Neuron (in vitro differentiated cells): ENCODE data around the gene MRPS26.
"Not testable (repeated sequence)": the region's sequence is repeated elsewhere in the genome, so short reads cannot be mapped to it uniquely, and the experiment has no call there.

Source experiments
- H2AFZ ChIP-seq: one replicate; pipeline ENCODE4 v1.6.1; 2013; ENCODE audit warnings: low read depth, mild to moderate bottlenecking, inconsistent platforms, low read length, moderate library complexity
- H3K27me3 ChIP-seq: one replicate; pipeline ENCODE4 v1.6.1; 2013; ENCODE audit warnings: low read length; ENCODE audit not compliant: insufficient read depth
- H3K36me3 ChIP-seq: one replicate; pipeline ENCODE4 v1.6.1; 2013; ENCODE audit warnings: low read length; ENCODE audit not compliant: insufficient read depth
- H3K4me1 ChIP-seq: one replicate; pipeline ENCODE4 v1.6.1; 2013; ENCODE audit warnings: low read length; ENCODE audit not compliant: insufficient read depth
- H3K4me3 ChIP-seq: 2 replicates; pipeline ENCODE4 v1.5.1; 2013; ENCODE audit warnings: mild to moderate bottlenecking, low read length, moderate library complexity
- H3K9me3 ChIP-seq: one replicate; pipeline ENCODE4 v1.6.1; 2013; ENCODE audit warnings: low read length

Gene MRPS26

GRCh38 chr20:3045042-3045815, 623 bp upstream of the MRPS26 start:
- H3K9me3 ChIP-seq = no peaks in the 10 kb centered on the region
- H3K36me3 ChIP-seq = peaks cover 41% of the 10 kb centered on the region
- H3K4me1 ChIP-seq = peaks cover 11% of the 10 kb centered on the region
- H2AFZ ChIP-seq = peak overlapping the region; percentile 77
- no peaks in the 10 kb centered on the region for H3K27me3 ChIP-seq
- peak overlapping the region; percentile 96 for H3K4me3 ChIP-seq

GRCh38 chr20:3046677-3047462, 1.0 kb downstream of the MRPS26 start:
- Histone ChIP-seq H3K9me3 (no peaks in the 10 kb centered on the region), H3K4me1 (peaks cover 11% of the 10 kb centered on the region), H3K27me3 (no peaks in the 10 kb centered on the region), H3K4me3 (peak overlapping the region; percentile 96), H2AFZ (peak overlapping the region; percentile 77), H3K36me3 (peaks cover 32% of the 10 kb centered on the region)

DNA sequence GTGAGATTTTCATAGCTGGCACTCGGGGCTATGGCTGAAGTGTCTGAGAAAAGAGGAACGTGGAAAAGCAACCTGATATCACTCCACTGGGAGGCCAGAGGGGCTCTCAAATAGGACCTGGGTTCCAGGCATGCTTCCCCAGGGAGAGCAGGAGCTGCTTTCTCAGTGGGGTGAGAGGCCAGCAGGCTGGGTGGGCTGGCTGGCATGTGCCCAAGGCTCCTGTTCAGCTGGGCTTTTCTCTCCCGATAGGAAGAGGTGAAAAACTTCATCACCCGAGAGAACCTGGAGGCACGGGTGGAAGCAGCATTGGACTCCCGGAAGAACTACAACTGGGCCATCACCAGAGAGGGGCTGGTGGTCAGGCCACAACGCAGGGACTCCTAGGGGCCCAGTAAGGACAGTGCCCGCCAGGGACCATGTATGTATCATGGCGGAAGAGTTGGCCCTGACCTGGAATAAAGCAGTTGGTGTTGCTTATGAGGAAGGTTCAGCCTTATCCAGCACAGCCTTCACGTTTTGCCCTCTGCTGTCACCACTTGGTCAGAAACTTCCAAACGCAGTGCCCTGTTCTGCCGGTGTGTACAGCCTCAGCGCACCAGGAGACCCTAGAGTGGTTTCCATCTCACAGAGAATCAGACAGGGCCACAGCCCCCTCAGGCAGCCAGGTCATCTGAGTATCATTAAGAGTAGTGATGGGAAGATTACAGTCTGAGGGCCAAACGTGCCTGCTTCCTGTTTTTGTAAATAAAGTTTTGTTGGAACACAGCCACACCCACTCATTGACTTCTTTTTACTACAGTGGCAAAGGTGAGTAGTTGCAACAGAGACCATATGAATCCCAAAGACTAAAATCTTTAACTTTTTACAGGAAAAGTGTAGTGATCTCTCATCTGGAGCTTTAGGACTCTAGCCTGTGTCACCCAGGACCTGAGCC, 1.9 kb downstream of the MRPS26 start:
- Histone ChIP-seq H3K4me3 (peak overlapping the region; percentile 13), H3K4me1 (peaks cover 11% of the 10 kb centered on the region), H3K36me3 (peaks cover 25% of the 10 kb centered on the region), H3K27me3 (no peaks in the 10 kb centered on the region), H3K9me3 (no peaks in the 10 kb centered on the region), H2AFZ (no peak overlapping the region)

GRCh38 chr20:3051385-3052019, 5.7 kb downstream of the MRPS26 start:
- Histone ChIP-seq H3K9me3 (no peaks in the 10 kb centered on the region), H3K4me1 (peaks cover 5% of the 10 kb centered on the region), H2AFZ (no peak overlapping the region), H3K27me3 (no peaks in the 10 kb centered on the region), H3K4me3 (no peak overlapping the region), H3K36me3 (peaks cover 25% of the 10 kb centered on the region)

DNA sequence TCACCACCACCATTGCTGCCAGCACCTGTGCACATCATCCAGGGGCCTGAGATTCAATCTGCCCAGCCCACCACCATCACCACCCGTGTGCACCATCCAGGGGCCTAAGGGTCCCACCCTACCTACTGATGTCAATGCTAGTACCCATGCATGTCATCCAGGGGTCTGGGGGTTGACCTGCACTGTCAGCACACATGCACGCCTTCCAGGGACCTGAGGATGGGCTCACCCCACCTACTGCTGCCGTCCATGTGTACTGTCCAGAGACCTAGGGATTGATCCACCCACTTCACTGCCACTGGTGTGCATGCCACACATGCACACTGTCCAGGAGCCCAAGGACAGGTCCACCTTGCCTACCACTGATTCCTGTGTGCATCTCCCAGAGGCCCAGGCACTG, 13.6 kb downstream of the MRPS26 start:
- Histone ChIP-seq H3K4me1 (no peaks in the 10 kb centered on the region), H3K9me3 (no peaks in the 10 kb centered on the region), H3K27me3 (no peaks in the 10 kb centered on the region), H2AFZ (no peak overlapping the region), H3K4me3 (no peak overlapping the region), H3K36me3 (no peaks in the 10 kb centered on the region)

- H2AFZ ChIP-seq, H3K9me3 ChIP-seq, H3K4me3 ChIP-seq, H3K27me3 ChIP-seq, H3K36me3 ChIP-seq, H3K4me1 ChIP-seq: not testable (repeated sequence)
Observed at GRCh38 chr20:3064119-3064518, 18.3 kb downstream of the MRPS26 start.

GRCh38 chr20:3067139-3068014, 21.5 kb downstream of the MRPS26 start:
- Histone ChIP-seq H3K36me3 (no peaks in the 10 kb centered on the region), H3K4me3 (no peak overlapping the region), H3K4me1 (peaks cover 4% of the 10 kb centered on the region)

GRCh38 chr20:3068075-3068474, 22.2 kb downstream of the MRPS26 start:
- Histone ChIP-seq H3K36me3 (no peaks in the 10 kb centered on the region), H3K27me3 (no peaks in the 10 kb centered on the region), H2AFZ (no peak overlapping the region), H3K4me1 (peaks cover 9% of the 10 kb centered on the region), H3K4me3 (no peak overlapping the region), H3K9me3 (peaks cover 5% of the 10 kb centered on the region)

More at GRCh38 chr20:3067139-3068014, 21.5 kb downstream of the MRPS26 start:
- peaks cover 3% of the 10 kb centered on the region for H3K9me3 ChIP-seq
- no peaks in the 10 kb centered on the region for H3K27me3 ChIP-seq
- no peak overlapping the region for H2AFZ ChIP-seq

GRCh38 chr20:3068986-3069900, 23.4 kb downstream of the MRPS26 start:
- Histone ChIP-seq H2AFZ (no peak overlapping the region), H3K4me3 (no peak overlapping the region), H3K36me3 (no peaks in the 10 kb centered on the region)

GRCh38 chr20:3070725-3071124, 24.9 kb downstream of the MRPS26 start:
- peaks cover 2% of the 10 kb centered on the region for H3K27me3 ChIP-seq
- no peak overlapping the region for H3K4me3 ChIP-seq
- H3K36me3 ChIP-seq = no peaks in the 10 kb centered on the region
- peaks cover 5% of the 10 kb centered on the region for H3K9me3 ChIP-seq
- peaks cover 9% of the 10 kb centered on the region for H3K4me1 ChIP-seq
- no peak overlapping the region for H2AFZ ChIP-seq

More at GRCh38 chr20:3068986-3069900, 23.4 kb downstream of the MRPS26 start:
- Histone ChIP-seq H3K4me1 (peaks cover 9% of the 10 kb centered on the region), H3K9me3 (peaks cover 5% of the 10 kb centered on the region), H3K27me3 (peaks cover 2% of the 10 kb centered on the region)

DNA sequence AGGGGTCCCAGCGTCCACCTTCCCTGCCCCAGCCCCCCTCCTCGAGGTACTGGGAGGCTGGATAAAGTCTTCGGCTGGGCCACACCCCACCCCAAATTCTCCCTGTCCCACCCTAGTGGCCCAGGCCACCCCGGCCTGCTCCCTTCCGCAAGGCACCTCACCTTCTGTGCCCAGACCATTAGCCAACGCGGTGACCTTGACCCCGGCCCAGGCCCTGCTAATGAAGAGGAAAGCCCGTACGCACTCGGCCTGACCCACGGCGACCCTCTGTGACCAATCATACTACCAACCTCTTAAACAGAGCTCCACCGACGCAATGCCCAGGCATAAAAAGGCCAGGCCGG, 25.4 kb downstream of the MRPS26 start:
- H3K4me1 ChIP-seq = peaks cover 9% of the 10 kb centered on the region
- H3K27me3 ChIP-seq = peaks cover 2% of the 10 kb centered on the region
- peaks cover 5% of the 10 kb centered on the region for H3K9me3 ChIP-seq
- H3K4me3 ChIP-seq = no peak overlapping the region
- H3K36me3 ChIP-seq = no peaks in the 10 kb centered on the region
- H2AFZ ChIP-seq = no peak overlapping the region
